ENCODE data around the gene TGFBR3L. TPM values are rescaled to one million over a fixed set of nuclear protein-coding genes. Genes with fewer than 3 reads are reported as not detected.

TGFBR3L gene
- total RNA-seq, 5 donors from 2014 or later (not counting 1 experiment from before 2014, with no cell fraction given): 0.76 to 4.5 (median 1.3) TPM

DNA sequence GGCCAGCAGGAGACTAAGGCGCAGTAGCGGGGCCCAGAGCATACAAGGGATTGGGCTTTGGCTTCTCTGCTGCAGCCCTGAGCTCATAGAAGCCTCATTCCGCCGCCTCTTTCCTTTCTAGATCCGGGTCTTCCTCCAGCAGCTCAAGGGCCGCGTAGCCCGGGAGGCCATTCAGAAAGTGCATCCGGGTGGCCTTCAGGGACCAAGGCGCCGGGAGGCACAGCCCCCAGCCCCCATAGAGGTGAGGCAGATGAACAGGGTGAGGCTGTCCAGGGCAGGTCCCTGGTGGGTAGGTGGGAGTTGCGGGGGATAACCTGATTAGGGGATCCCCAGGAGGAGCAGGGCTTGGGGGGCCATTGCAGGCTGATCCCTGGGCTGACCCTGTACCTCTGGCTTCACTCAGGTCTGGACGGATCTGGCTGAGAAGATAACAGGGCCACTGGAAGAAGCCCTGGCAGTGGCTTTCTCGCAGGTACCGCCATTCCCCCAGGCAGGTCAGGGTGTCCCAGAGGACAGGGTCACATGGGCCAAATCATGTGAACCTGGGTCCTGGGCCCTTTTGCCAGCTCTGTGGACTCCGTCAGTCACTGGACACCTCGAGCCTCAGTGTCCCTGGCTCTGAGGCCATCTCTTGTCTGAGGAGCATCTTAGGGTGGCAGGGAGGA is 6.8 kb downstream of the TGFBR3L start:
- Mint-ChIP-seq H3K4me3 (peak overlapping the region; percentile 86 to 94 (median 88)), H3K36me3 (no peaks in the 10 kb centered on the region), H3K9me3 (no peaks in the 10 kb centered on the region), H3K27me3 (peaks cover 4 to 19% of the 10 kb centered on the region in 2 donors), H3K4me1 (peaks cover 29 to 50% (median 32%) of the 10 kb centered on the region in 3 donors), H3K27ac (peak overlapping the region; percentile 91 to 94)
- ChIA-PET CTCF (interaction anchor here (0.6 to 3.6 kb wide), 7 partner anchors 8 to 353 kb away, joined by 3 to 33 read pairs (median 11); partner anchors contain the start of genes MAP2K7 (in 1 of the 2) and TIMM44 (in 1 of the 2)), POLR2A (interaction anchor here in 1 of 2 donors (0.6 to 2.2 kb wide), 5 partner anchors 9 to 1149 kb away, joined by 3 to 9 read pairs (median 5); partner anchors contain the start of genes MAP2K7, TIMM44 and VAV1)
- H3K27me3 ChIP-seq (replicated peaks in 1 of 2; ENCODE audit: control insufficient read depth in 2 of 2, extremely low read depth in 1 of 2, insufficient read depth in 2 of 2, low read length in 1 of 2): peaks cover 3 to 30% of the 10 kb centered on the region in 2 experiments
- peaks cover 17 to 64% of the 10 kb centered on the region in 2 experiments for H3K4me1 ChIP-seq (ENCODE audit: control insufficient read depth in 1 of 2, extremely low read depth in 1 of 2, insufficient read depth in 2 of 2, low read length in 2 of 2)
- peaks cover 6 to 13% of the 10 kb centered on the region in 2 donors for H3K36me3 ChIP-seq (ENCODE audit: control insufficient read depth in 2 of 2, extremely low read depth in 1 of 2, insufficient read depth in 1 of 2, low read length in 1 of 2)
- H3K27ac ChIP-seq (ENCODE audit: low read length): peak overlapping the region; percentile 72
- 62% methylated on average over 15 of the region's 17 CpGs for whole genome bisulfite sequencing (ENCODE audit: insufficient coverage)
- DNase-seq (no peak), ATAC-seq (replicated peaks in 1 of 4) (no peak)
- H3K4me3 ChIP-seq (ENCODE audit: control insufficient read depth in 1 of 2, extremely low read depth in 1 of 2, low read length in 1 of 2): peak overlapping the region; percentile 55 to 57
- H3K9me3 ChIP-seq: no peaks in the 10 kb centered on the region

GRCh38 chr19:7921967-7922835 is 7.6 kb downstream of the TGFBR3L start:
- ATAC-seq (replicated peaks in 1 of 4) (no peak), DNase-seq (no peak)
- no peaks in the 10 kb centered on the region for H3K36me3 Mint-ChIP-seq
- peaks cover 6 to 13% of the 10 kb centered on the region in 2 donors for H3K36me3 ChIP-seq (ENCODE audit: control insufficient read depth in 2 of 2, extremely low read depth in 1 of 2, insufficient read depth in 1 of 2, low read length in 1 of 2)
- H3K4me3 ChIP-seq (ENCODE audit: control insufficient read depth in 1 of 2, extremely low read depth in 1 of 2, low read length in 1 of 2): no peak overlapping the region
- peaks cover 3 to 26% of the 10 kb centered on the region in 2 experiments for H3K27me3 ChIP-seq (replicated peaks in 1 of 2; ENCODE audit: control insufficient read depth in 2 of 2, extremely low read depth in 1 of 2, insufficient read depth in 2 of 2, low read length in 1 of 2)
- H3K27ac ChIP-seq (ENCODE audit: low read length): no peak overlapping the region
- H3K27me3 Mint-ChIP-seq: peaks cover 4 to 15% of the 10 kb centered on the region in 2 donors
- no peaks in the 10 kb centered on the region for H3K9me3 ChIP-seq
- H3K4me1 ChIP-seq (ENCODE audit: control insufficient read depth in 1 of 2, extremely low read depth in 1 of 2, insufficient read depth in 2 of 2, low read length in 2 of 2): peaks cover 14 to 61% of the 10 kb centered on the region in 2 experiments
- peak overlapping the region in 2 of 3 donors; percentile 14 to 39 for H3K4me3 Mint-ChIP-seq
- ChIA-PET POLR2A (interaction anchor here in 1 of 2 donors (1.8 kb wide), 1 partner anchor 22 kb away, joined by 4 read pairs; the partner anchor contains the start of gene TIMM44), CTCF (interaction anchor here in 1 of 2 donors (3.3 to 3.6 kb wide), 2 partner anchors 19 to 53 kb away, joined by 28 to 32 read pairs; partner anchors contain the start of gene MAP2K7)
- H3K27ac Mint-ChIP-seq: peak overlapping the region in 1 of 2 donors; percentile 44
- peaks cover 29 to 48% (median 30%) of the 10 kb centered on the region in 3 donors for H3K4me1 Mint-ChIP-seq
- WGBS (ENCODE audit: insufficient coverage): 88% methylated on average over 18 of the region's 31 CpGs
- H3K9me3 Mint-ChIP-seq: no peaks in the 10 kb centered on the region

GRCh38 chr19:7922836-7923195 is 8.2 kb downstream of the TGFBR3L start:
- no peaks in the 10 kb centered on the region for H3K36me3 Mint-ChIP-seq
- POLR2A ChIA-PET: no interaction called here
- H3K27me3 ChIP-seq (replicated peaks in 1 of 2; ENCODE audit: control insufficient read depth in 2 of 2, extremely low read depth in 1 of 2, insufficient read depth in 2 of 2, low read length in 1 of 2): peaks cover 3 to 21% of the 10 kb centered on the region in 2 experiments
- H3K27me3 Mint-ChIP-seq: peaks cover 4 to 13% of the 10 kb centered on the region in 2 donors
- peaks cover 6 to 13% of the 10 kb centered on the region in 2 donors for H3K36me3 ChIP-seq (ENCODE audit: control insufficient read depth in 2 of 2, extremely low read depth in 1 of 2, insufficient read depth in 1 of 2, low read length in 1 of 2)
- peak overlapping the region in 2 of 3 donors; percentile 34 to 55 for H3K4me3 Mint-ChIP-seq
- H3K27ac Mint-ChIP-seq: no peak overlapping the region
- H3K9me3 ChIP-seq: no peaks in the 10 kb centered on the region
- no peaks in the 10 kb centered on the region for H3K9me3 Mint-ChIP-seq
- CTCF ChIA-PET: interaction anchor here in 1 of 2 donors (3.6 kb wide), 1 partner anchor 54 kb away, joined by 32 read pairs; no protein-coding TSS in a partner anchor
- peaks cover 29 to 45% (median 30%) of the 10 kb centered on the region in 3 donors for H3K4me1 Mint-ChIP-seq
- no peak overlapping the region for H3K4me3 ChIP-seq (ENCODE audit: control insufficient read depth in 1 of 2, extremely low read depth in 1 of 2, low read length in 1 of 2)
- WGBS (ENCODE audit: insufficient coverage): 93% methylated on average over 3 of the region's 8 CpGs
- H3K4me1 ChIP-seq (ENCODE audit: control insufficient read depth in 1 of 2, extremely low read depth in 1 of 2, insufficient read depth in 2 of 2, low read length in 2 of 2): peaks cover 12 to 55% of the 10 kb centered on the region in 2 experiments
- H3K27ac ChIP-seq (ENCODE audit: low read length): no peak overlapping the region
- ATAC-seq (replicated peaks in 1 of 4): no peak
- DNase-seq: no peak

- peaks cover 6 to 13% of the 10 kb centered on the region in 2 donors for H3K36me3 ChIP-seq (ENCODE audit: control insufficient read depth in 2 of 2, extremely low read depth in 1 of 2, insufficient read depth in 1 of 2, low read length in 1 of 2)
- peaks cover 0 to 13% of the 10 kb centered on the region in 2 experiments for H3K27me3 ChIP-seq (replicated peaks in 1 of 2; ENCODE audit: control insufficient read depth in 2 of 2, extremely low read depth in 1 of 2, insufficient read depth in 2 of 2, low read length in 1 of 2)
- POLR2A ChIA-PET: no interaction called here
- no peaks in the 10 kb centered on the region for H3K36me3 Mint-ChIP-seq
- H3K27ac Mint-ChIP-seq: no peak overlapping the region
- H3K4me1 Mint-ChIP-seq: peaks cover 23 to 39% (median 25%) of the 10 kb centered on the region in 3 donors
- H3K27ac ChIP-seq (ENCODE audit: low read length): no peak overlapping the region
- WGBS (ENCODE audit: insufficient coverage): 93% methylated on average over 15 of the region's 31 CpGs
- peaks cover 10 to 48% of the 10 kb centered on the region in 2 experiments for H3K4me1 ChIP-seq (ENCODE audit: control insufficient read depth in 1 of 2, extremely low read depth in 1 of 2, insufficient read depth in 2 of 2, low read length in 2 of 2)
- H3K27me3 Mint-ChIP-seq: peaks cover 4 to 6% of the 10 kb centered on the region in 2 donors
- no peaks in the 10 kb centered on the region for H3K9me3 ChIP-seq
- ATAC-seq (replicated peaks in 1 of 4): no peak
- no peaks in the 10 kb centered on the region for H3K9me3 Mint-ChIP-seq
- peak overlapping the region in 1 of 3 donors; percentile 74 for H3K4me3 Mint-ChIP-seq
- CTCF ChIA-PET: interaction anchor here in 1 of 2 donors (0.6 to 0.7 kb wide), 3 partner anchors 16 to 727 kb away, joined by 3 to 8 read pairs (median 7); no protein-coding TSS in a partner anchor
- no peak overlapping the region for H3K4me3 ChIP-seq (ENCODE audit: control insufficient read depth in 1 of 2, extremely low read depth in 1 of 2, low read length in 1 of 2)
- DNase-seq: no peak
Observed at GRCh38 chr19:7923295-7924191, 8.9 kb downstream of the TGFBR3L start.

GRCh38 chr19:7924241-7924640 is 9.6 kb downstream of the TGFBR3L start:
- H3K27me3 ChIP-seq (replicated peaks in 1 of 2; ENCODE audit: control insufficient read depth in 2 of 2, extremely low read depth in 1 of 2, insufficient read depth in 2 of 2, low read length in 1 of 2): peaks cover 0 to 6% of the 10 kb centered on the region in 2 experiments
- H3K9me3 Mint-ChIP-seq: no peaks in the 10 kb centered on the region
- ATAC-seq (replicated peaks in 1 of 4): no peak
- ChIA-PET CTCF (interaction anchor here in 1 of 2 donors (0.6 to 0.7 kb wide), 3 partner anchors 15 to 727 kb away, joined by 3 to 8 read pairs (median 7); no protein-coding TSS in a partner anchor), POLR2A (interaction anchor here in 1 of 2 donors (0.6 kb wide), 1 partner anchor 17 kb away, joined by 12 read pairs; no protein-coding TSS in a partner anchor)
- peaks cover 10 to 43% of the 10 kb centered on the region in 2 experiments for H3K4me1 ChIP-seq (ENCODE audit: control insufficient read depth in 1 of 2, extremely low read depth in 1 of 2, insufficient read depth in 2 of 2, low read length in 2 of 2)
- no peak overlapping the region for H3K27ac ChIP-seq (ENCODE audit: low read length)
- H3K27me3 Mint-ChIP-seq: peaks cover 4 to 6% of the 10 kb centered on the region in 2 donors
- H3K4me3 Mint-ChIP-seq: peak overlapping the region; percentile 34 to 74 (median 36)
- no peaks in the 10 kb centered on the region for H3K9me3 ChIP-seq
- H3K36me3 Mint-ChIP-seq: no peaks in the 10 kb centered on the region
- H3K27ac Mint-ChIP-seq: no peak overlapping the region
- 89% methylated on average over 12 of the region's 12 CpGs for WGBS (ENCODE audit: insufficient coverage)
- DNase-seq: no peak
- H3K4me1 Mint-ChIP-seq: peaks cover 23 to 43% (median 27%) of the 10 kb centered on the region in 3 donors
- peaks cover 6 to 13% of the 10 kb centered on the region in 2 donors for H3K36me3 ChIP-seq (ENCODE audit: control insufficient read depth in 2 of 2, extremely low read depth in 1 of 2, insufficient read depth in 1 of 2, low read length in 1 of 2)
- no peak overlapping the region for H3K4me3 ChIP-seq (ENCODE audit: control insufficient read depth in 1 of 2, extremely low read depth in 1 of 2, low read length in 1 of 2)
